Measurements from ENCODE around the gene ZNF273. TPM values are rescaled to one million over a fixed set of nuclear protein-coding genes. Genes with fewer than 3 reads are reported as not detected.
"Not testable (repeated sequence)": the region's sequence is repeated elsewhere in the genome, so short reads cannot be mapped to it uniquely, and the experiment has no call there.

Gene ZNF273
- total and polyA plus RNA-seq, 2 experiments from 2014 or later: 4.2 to 6.8 TPM

DNA sequence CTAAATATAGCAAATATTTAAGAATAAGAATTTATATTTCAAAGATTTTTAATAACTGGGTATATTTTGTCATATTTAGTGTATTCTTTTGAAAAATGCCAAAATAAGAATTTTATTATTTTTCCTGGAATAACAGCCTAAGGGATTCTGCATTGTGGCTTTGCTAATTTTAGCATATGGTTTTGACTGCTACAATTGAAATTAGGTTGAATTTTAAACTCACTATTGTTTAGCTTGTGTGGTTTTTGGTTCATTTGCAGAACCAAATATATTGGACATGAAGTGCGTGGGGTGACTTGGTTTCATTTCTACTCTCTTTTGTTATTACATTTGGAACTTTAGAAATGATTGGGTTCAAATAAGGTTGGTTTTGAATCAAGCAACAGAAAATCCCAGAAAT lies 35.5 kb downstream of the ZNF273 start:
- no peak overlapping the region for H3K27ac ChIP-seq

GRCh38 chr7:64940021-64940420 lies 36.9 kb downstream of the ZNF273 start:
- DNase-seq (ENCODE audit: low read depth in 1 of 2, low spot score in 1 of 2); H3K27me3 ChIP-seq; H3K4me3 ChIP-seq; H3K9me3 ChIP-seq (ENCODE audit: low read depth); H3K4me1 ChIP-seq (ENCODE audit: low read depth); H3K27ac ChIP-seq; H3K36me3 ChIP-seq: not testable (repeated sequence)

More for the DNA sequence above, 35.5 kb downstream of the ZNF273 start:
- Histone ChIP-seq H3K27me3 (no peaks in the 10 kb centered on the region), H3K4me3 (no peak overlapping the region), H3K4me1 (ENCODE audit: low read depth) (no peaks in the 10 kb centered on the region), H3K9me3 (ENCODE audit: low read depth) (no peaks in the 10 kb centered on the region), H3K36me3 (no peaks in the 10 kb centered on the region)
- TF ChIP-seq, protein P1, sequence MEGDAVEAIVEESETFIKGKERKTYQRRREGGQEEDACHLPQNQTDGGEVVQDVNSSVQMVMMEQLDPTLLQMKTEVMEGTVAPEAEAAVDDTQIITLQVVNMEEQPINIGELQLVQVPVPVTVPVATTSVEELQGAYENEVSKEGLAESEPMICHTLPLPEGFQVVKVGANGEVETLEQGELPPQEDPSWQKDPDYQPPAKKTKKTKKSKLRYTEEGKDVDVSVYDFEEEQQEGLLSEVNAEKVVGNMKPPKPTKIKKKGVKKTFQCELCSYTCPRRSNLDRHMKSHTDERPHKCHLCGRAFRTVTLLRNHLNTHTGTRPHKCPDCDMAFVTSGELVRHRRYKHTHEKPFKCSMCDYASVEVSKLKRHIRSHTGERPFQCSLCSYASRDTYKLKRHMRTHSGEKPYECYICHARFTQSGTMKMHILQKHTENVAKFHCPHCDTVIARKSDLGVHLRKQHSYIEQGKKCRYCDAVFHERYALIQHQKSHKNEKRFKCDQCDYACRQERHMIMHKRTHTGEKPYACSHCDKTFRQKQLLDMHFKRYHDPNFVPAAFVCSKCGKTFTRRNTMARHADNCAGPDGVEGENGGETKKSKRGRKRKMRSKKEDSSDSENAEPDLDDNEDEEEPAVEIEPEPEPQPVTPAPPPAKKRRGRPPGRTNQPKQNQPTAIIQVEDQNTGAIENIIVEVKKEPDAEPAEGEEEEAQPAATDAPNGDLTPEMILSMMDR (IDR thresholded peaks at IDR 0.05; ENCODE audit: low read depth, low read length): no peak
- DNase-seq (ENCODE audit: low read depth in 1 of 2, low spot score in 1 of 2): no peak

DNA sequence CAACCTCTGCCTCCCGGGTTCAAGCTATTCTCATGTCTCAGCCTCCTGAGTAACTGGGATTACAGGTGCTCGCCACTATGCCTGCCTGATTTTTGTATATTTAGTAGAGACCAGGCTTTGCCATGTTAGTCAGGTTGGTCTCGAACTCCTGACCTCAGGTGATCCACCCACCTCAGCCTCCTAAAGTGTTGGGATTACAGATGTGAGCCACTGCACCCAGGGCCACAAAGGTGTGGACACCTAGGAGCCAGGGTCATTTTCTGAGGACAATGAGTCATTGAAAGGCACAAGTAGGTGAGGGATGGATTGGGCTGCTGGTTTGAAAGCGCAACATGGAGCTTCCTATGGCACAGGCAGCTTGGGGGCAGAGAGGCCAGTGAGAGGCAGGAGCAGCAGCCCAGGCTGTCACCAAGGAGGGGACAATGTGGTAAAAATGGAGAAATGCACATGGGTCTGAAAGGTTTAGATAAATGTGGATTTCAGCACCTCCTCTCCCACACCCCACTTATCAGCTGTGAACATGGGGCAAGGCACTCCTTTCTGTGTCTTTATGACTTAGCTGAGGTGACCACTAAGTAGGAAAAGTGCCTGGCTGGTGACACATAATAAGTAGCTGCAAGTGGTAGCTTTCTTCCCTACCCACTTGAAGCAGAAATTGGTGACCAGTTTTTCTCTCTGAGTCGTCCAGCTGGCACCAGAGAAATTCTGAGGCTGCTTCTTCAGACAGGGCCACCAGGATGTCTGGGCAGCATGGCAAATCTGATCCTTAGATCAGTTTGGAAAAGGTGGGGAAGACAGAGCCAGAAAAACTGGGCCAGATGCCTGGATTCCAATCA lies 41.8 kb downstream of the ZNF273 start:
- not testable (repeated sequence) for H3K9me3 ChIP-seq (ENCODE audit: low read depth); H3K27ac ChIP-seq; H3K4me3 ChIP-seq; H3K36me3 ChIP-seq; H3K4me1 ChIP-seq (ENCODE audit: low read depth)
- DNase-seq (ENCODE audit: low read depth in 1 of 2, low spot score in 1 of 2): peak in 1 of 2 donors; percentile 35
- H3K27me3 ChIP-seq: peaks cover 43% of the 10 kb centered on the region

DNA sequence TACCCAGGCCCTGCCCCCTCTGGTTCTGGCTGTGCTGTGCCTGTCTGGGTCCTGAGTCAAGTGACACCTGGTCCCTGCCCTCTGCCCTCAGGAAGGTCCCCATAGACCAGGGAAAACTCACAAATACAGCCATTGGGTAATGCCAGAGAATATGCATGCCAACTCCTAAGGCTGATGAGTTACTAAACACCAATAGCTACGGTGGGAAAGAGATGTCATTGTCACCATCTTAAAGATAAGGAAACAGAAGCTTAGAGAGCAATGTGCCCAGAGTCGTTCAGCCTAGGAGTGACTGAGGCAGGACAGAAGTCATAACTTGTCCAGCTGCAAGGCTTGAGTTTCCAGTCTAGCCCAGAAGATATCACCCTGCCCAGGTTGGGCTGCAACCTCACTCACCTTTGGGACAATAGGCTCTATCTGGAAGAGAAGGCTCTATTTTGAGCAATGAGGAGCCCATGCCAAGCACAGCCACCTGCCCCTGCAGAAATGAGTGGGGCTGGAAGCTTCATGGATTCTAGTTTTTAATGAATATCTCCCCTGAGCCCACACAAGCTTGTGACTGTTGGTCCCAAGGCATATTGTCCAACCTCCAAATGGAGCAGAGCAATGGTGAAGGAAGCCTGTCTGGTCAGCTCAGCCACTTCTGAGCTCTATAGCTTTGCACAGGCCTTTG lies 42.6 kb downstream of the ZNF273 start:
- no peak for DNase-seq (ENCODE audit: low read depth in 1 of 2, low spot score in 1 of 2)
- Histone ChIP-seq H3K9me3 (ENCODE audit: low read depth) (no peaks in the 10 kb centered on the region), H3K4me3 (no peak overlapping the region), H3K36me3 (no peaks in the 10 kb centered on the region), H3K4me1 (ENCODE audit: low read depth) (no peaks in the 10 kb centered on the region), H3K27ac (no peak overlapping the region), H3K27me3 (peaks cover 51% of the 10 kb centered on the region)
- TF ChIP-seq, protein P1 (IDR thresholded peaks at IDR 0.05; ENCODE audit: low read depth, low read length): no peak

DNA sequence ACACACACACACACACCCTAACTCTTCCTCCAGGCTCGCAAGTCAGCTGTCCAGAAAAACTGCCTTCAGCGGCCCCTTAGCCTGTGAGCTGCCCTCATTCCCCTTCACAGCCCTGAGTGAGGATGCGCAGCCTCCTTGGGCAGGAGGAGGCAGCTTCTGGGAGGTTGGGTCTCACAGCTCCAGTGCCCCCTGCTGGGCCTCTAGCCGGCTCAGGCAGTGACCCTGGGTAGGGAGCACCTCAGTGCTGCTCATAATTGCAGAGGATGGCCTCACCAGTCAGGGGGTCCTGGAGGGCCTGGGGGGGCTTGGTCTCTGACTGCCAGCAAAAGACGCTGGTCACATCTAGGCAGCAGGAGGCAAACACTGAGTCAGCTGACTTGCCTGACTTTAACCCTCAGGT lies 43.7 kb downstream of the ZNF273 start:
- Histone ChIP-seq H3K27me3 (peaks cover 52% of the 10 kb centered on the region), H3K4me1 (ENCODE audit: low read depth) (no peaks in the 10 kb centered on the region), H3K27ac (no peak overlapping the region), H3K9me3 (ENCODE audit: low read depth) (no peaks in the 10 kb centered on the region), H3K36me3 (no peaks in the 10 kb centered on the region), H3K4me3 (no peak overlapping the region)
- peak in 1 of 2 donors; percentile 32 for DNase-seq (ENCODE audit: low read depth in 1 of 2, low spot score in 1 of 2)
- TF ChIP-seq, protein P1 (IDR thresholded peaks at IDR 0.05; ENCODE audit: low read depth, low read length): peak; percentile 38

- Histone ChIP-seq H3K27ac (no peak overlapping the region), H3K36me3 (no peaks in the 10 kb centered on the region), H3K27me3 (peaks cover 52% of the 10 kb centered on the region), H3K4me1 (ENCODE audit: low read depth) (no peaks in the 10 kb centered on the region), H3K4me3 (peak overlapping the region; percentile 17), H3K9me3 (ENCODE audit: low read depth) (no peaks in the 10 kb centered on the region)
- DNase-seq (ENCODE audit: low read depth in 1 of 2, low spot score in 1 of 2): peak in 1 of 2 donors; percentile 7
- TF ChIP-seq, protein P1 (IDR thresholded peaks at IDR 0.05; ENCODE audit: low read depth, low read length): no peak
Observed at GRCh38 chr7:64947252-64948000, 44.4 kb downstream of the ZNF273 start.

GRCh38 chr7:64948774-64949173 lies 45.7 kb downstream of the ZNF273 start:
- not testable (repeated sequence) for H3K4me1 ChIP-seq (ENCODE audit: low read depth); H3K9me3 ChIP-seq (ENCODE audit: low read depth); H3K27ac ChIP-seq; DNase-seq (ENCODE audit: low read depth in 1 of 2, low spot score in 1 of 2); H3K36me3 ChIP-seq; H3K4me3 ChIP-seq
- peaks cover 52% of the 10 kb centered on the region for H3K27me3 ChIP-seq

DNA sequence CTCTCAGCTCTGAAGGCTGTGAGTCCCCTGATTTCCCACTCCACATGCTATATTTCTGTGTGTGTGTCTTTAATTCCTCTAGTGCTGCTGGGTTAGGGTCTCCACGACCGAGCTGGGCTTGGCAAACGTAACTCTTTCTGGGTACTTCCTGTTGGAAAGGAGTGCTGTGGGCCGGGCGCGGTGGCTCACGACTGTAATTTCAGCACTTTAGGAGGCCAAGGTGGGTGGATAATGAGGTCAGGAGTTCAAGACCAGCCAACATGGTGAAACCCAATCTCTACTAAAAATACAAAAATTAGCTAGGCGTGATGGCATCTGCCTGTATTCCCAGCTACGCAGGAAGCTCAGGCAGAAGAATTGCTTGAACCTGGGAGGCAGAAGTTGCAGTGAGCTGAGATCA lies 47.6 kb downstream of the ZNF273 start:
- H3K27ac ChIP-seq; H3K9me3 ChIP-seq (ENCODE audit: low read depth); H3K36me3 ChIP-seq; H3K4me1 ChIP-seq (ENCODE audit: low read depth); H3K4me3 ChIP-seq: not testable (repeated sequence)
- peaks cover 50% of the 10 kb centered on the region for H3K27me3 ChIP-seq
- DNase-seq (ENCODE audit: low read depth in 1 of 2, low spot score in 1 of 2): peak in 1 of 2 donors; percentile 55

Data from cardiac muscle cell (in vitro differentiated cells and primary cell).